ENCODE measurements around the gene HCFC1R1.

GRCh38 chr16:3050487-3050886 is 26.7 kb upstream of the HCFC1R1 start:
- no peak for TF ChIP-seq CTCF (IDR thresholded peaks at IDR 0.05)
- no peak for TF ChIP-seq POLR2A (IDR thresholded peaks at IDR 0.05)
